Measurements from ENCODE around the gene IFT20. TPM values are rescaled to one million over a fixed set of nuclear protein-coding genes. Genes with fewer than 3 reads are reported as not detected.

Gene IFT20
- total and polyA plus RNA-seq, 2 experiments from 2014 or later, result 13.2 to 32.3 TPM

- TF ChIP-seq, protein P1, sequence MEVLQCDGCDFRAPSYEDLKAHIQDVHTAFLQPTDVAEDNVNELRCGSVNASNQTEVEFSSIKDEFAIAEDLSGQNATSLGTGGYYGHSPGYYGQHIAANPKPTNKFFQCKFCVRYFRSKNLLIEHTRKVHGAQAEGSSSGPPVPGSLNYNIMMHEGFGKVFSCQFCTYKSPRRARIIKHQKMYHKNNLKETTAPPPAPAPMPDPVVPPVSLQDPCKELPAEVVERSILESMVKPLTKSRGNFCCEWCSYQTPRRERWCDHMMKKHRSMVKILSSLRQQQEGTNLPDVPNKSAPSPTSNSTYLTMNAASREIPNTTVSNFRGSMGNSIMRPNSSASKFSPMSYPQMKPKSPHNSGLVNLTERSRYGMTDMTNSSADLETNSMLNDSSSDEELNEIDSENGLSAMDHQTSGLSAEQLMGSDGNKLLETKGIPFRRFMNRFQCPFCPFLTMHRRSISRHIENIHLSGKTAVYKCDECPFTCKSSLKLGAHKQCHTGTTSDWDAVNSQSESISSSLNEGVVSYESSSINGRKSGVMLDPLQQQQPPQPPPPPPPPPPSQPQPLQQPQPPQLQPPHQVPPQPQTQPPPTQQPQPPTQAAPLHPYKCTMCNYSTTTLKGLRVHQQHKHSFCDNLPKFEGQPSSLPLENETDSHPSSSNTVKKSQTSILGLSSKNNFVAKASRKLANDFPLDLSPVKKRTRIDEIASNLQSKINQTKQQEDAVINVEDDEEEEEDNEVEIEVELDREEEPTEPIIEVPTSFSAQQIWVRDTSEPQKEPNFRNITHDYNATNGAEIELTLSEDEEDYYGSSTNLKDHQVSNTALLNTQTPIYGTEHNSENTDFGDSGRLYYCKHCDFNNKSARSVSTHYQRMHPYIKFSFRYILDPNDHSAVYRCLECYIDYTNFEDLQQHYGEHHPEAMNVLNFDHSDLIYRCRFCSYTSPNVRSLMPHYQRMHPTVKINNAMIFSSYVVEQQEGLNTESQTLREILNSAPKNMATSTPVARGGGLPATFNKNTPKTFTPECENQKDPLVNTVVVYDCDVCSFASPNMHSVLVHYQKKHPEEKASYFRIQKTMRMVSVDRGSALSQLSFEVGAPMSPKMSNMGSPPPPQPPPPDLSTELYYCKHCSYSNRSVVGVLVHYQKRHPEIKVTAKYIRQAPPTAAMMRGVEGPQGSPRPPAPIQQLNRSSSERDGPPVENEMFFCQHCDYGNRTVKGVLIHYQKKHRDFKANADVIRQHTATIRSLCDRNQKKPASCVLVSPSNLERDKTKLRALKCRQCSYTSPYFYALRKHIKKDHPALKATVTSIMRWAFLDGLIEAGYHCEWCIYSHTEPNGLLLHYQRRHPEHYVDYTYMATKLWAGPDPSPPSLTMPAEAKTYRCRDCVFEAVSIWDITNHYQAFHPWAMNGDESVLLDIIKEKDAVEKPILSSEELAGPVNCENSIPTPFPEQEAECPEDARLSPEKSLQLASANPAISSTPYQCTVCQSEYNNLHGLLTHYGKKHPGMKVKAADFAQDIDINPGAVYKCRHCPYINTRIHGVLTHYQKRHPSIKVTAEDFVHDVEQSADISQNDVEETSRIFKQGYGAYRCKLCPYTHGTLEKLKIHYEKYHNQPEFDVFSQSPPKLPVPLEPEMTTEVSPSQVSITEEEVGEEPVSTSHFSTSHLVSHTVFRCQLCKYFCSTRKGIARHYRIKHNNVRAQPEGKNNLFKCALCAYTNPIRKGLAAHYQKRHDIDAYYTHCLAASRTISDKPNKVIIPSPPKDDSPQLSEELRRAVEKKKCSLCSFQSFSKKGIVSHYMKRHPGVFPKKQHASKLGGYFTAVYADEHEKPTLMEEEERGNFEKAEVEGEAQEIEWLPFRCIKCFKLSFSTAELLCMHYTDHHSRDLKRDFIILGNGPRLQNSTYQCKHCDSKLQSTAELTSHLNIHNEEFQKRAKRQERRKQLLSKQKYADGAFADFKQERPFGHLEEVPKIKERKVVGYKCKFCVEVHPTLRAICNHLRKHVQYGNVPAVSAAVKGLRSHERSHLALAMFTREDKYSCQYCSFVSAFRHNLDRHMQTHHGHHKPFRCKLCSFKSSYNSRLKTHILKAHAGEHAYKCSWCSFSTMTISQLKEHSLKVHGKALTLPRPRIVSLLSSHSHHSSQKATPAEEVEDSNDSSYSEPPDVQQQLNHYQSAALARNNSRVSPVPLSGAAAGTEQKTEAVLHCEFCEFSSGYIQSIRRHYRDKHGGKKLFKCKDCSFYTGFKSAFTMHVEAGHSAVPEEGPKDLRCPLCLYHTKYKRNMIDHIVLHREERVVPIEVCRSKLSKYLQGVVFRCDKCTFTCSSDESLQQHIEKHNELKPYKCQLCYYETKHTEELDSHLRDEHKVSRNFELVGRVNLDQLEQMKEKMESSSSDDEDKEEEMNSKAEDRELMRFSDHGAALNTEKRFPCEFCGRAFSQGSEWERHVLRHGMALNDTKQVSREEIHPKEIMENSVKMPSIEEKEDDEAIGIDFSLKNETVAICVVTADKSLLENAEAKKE (CRISPR knock-in tag; IDR thresholded peaks at IDR 0.05), result no peak
- no peak; the same call in 1 of the 2 replicates for TF ChIP-seq POLR2AphosphoS5 (IDR thresholded peaks at IDR 0.05; ENCODE audit: low read depth)
- TF ChIP-seq ZNF331 (CRISPR knock-in tag; IDR thresholded peaks at IDR 0.05; ENCODE audit: low read depth), result no peak
- TF ChIP-seq, protein P2, sequence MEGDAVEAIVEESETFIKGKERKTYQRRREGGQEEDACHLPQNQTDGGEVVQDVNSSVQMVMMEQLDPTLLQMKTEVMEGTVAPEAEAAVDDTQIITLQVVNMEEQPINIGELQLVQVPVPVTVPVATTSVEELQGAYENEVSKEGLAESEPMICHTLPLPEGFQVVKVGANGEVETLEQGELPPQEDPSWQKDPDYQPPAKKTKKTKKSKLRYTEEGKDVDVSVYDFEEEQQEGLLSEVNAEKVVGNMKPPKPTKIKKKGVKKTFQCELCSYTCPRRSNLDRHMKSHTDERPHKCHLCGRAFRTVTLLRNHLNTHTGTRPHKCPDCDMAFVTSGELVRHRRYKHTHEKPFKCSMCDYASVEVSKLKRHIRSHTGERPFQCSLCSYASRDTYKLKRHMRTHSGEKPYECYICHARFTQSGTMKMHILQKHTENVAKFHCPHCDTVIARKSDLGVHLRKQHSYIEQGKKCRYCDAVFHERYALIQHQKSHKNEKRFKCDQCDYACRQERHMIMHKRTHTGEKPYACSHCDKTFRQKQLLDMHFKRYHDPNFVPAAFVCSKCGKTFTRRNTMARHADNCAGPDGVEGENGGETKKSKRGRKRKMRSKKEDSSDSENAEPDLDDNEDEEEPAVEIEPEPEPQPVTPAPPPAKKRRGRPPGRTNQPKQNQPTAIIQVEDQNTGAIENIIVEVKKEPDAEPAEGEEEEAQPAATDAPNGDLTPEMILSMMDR (conservative IDR thresholded peaks at IDR 0.05; ENCODE audit: low read depth in 2 of 2), result no peak
- no peak for TF ChIP-seq STAT1 (IDR thresholded peaks at IDR 0.05; ENCODE audit: unreplicated experiment)
- TF ChIP-seq REST (IDR thresholded peaks at IDR 0.05; ENCODE audit: unreplicated experiment), result no peak
- no peak for TF ChIP-seq NANOG (IDR thresholded peaks at IDR 0.05; ENCODE audit: borderline replicate concordance)
- no peak for TF ChIP-seq ZNF114 (CRISPR knock-in tag; IDR thresholded peaks at IDR 0.05)
- TF ChIP-seq CREB1 (CRISPR knock-in tag; IDR thresholded peaks at IDR 0.05; ENCODE audit: low read depth), result no peak
- TF ChIP-seq EZH2 (IDR thresholded peaks at IDR 0.05; ENCODE audit: low read depth, unreplicated experiment), result no peak
- no peak for TF ChIP-seq JUNB (IDR thresholded peaks at IDR 0.05; ENCODE audit: unreplicated experiment)
Measured at GRCh38 chr17:28317966-28318758, 17.1 kb downstream of the IFT20 start (continued).

Data from GM23338 (cell line).